ENCODE data around the gene REX1BD.

GRCh38 chr19:18591735-18592385 is 3.3 kb downstream of the REX1BD start:
- TF ChIP-seq POLR2AphosphoS5 (IDR thresholded peaks at IDR 0.05; ENCODE audit: borderline replicate concordance, low read depth, low read length) (peak; percentile 9; the same call in 1 of the 2 replicates), EZH2 (IDR thresholded peaks at IDR 0.05) (no peak)

Measured in SK-N-MC (cell line).